Measurements from ENCODE around the gene NAB2. TPM values are rescaled to one million over a fixed set of nuclear protein-coding genes. Genes with fewer than 3 reads are reported as not detected.

Gene NAB2, protein sequence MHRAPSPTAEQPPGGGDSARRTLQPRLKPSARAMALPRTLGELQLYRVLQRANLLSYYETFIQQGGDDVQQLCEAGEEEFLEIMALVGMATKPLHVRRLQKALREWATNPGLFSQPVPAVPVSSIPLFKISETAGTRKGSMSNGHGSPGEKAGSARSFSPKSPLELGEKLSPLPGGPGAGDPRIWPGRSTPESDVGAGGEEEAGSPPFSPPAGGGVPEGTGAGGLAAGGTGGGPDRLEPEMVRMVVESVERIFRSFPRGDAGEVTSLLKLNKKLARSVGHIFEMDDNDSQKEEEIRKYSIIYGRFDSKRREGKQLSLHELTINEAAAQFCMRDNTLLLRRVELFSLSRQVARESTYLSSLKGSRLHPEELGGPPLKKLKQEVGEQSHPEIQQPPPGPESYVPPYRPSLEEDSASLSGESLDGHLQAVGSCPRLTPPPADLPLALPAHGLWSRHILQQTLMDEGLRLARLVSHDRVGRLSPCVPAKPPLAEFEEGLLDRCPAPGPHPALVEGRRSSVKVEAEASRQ
- 10 to 100 TPM; 18.4 to 19.1 TPM for total RNA-seq

DNA sequence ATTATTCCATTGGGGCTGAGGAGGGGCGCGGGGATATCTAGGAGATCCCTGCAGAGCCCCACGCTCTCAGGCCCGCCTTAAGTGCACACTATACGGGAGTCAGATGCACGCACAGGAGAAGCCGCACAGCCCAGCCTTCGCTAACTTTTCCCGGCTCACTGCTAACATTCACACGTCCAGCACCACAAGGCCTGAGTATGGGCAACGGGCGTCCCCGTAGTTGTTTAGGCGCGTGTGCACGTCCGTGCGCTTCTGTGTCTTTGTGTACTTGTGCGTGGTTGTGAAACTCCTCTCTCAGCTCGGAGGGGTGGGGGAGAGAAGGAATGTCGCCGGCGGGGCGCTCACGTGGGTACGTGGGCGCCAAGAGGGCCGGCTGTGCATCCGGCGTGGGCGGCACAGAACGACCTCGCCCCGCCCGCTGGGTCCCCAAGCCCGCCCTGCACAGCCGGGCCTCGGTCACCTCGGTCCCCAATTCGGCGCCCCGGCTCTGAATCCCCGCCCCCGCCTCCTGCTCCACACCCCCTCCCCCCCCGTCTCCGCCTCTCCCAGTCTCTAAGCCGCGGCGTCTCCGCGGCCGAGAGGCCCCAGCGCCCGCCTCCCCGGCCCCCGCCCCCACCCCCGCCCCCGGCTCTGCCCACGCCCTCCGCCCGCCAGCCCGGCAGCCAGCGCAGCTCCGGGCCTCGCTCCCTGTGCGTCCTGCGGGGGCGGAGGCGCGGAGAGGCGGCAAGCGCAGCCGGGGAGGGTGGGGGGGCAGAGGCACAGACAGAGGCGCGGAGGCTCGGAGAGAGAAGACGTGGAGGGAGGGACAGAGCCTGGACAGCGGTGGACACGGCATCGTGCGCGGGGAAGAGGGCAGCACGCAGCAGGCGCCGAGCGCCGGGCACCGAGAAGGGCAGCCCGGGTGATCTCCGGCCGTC is at the start of gene NAB2:
NAB2 (plus strand) TSS at position 761 of the 917 bp plus-strand sequence. CDS start 158 bp downstream, outside the sequence.
- Mint-ChIP-seq H3K36me3 (ENCODE audit: low read depth) (peaks cover 30% of the 10 kb centered on the region), H3K4me3 (peak within 1 kb of the TSS; percentile 91), H3K27ac (peak within 1 kb of the TSS; percentile 99), H3K9me3 (no peaks in the 10 kb centered on the region), H3K4me1 (ENCODE audit: low read depth) (peaks cover 60% of the 10 kb centered on the region), H3K27me3 (ENCODE audit: low read depth) (no peaks in the 10 kb centered on the region)
- CTCF ChIA-PET, result interaction anchor here (0.7 to 16.9 kb wide), 5 partner anchors 13 to 339 kb away, joined by 3 to 292 read pairs (median 5); partner anchors contain the start of genes NEMP1 and STAT6
- intact Hi-C loops (cut with micrococcal nuclease), result loop anchor here (1.0 to 5.0 kb wide), 8 partner anchors 10 to 451 kb away; partner anchors contain the start of genes ARHGAP9, NEMP1, PRIM1 and STAT6
- peak; percentile 92 for DNase-seq

DNA sequence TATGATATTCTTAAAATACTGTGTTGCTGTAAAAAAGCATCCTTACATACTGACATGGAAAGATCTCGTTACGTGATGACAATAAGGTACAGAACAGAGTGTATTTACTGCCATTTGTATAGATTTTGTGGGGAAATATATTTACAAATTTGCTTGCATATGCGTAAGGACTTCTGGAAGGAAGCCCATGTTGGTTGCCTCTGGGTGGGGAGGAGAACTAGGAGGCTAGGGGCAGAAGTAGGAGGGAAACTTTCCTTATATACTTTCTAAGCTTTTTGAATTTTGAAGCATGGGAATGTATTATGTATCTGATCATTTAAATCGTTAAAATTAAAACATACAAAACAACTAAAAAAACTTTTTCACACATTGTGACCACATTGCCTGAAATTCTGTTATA is 48.7 kb upstream of the NAB2 start:
- DNase-seq, result no peak
- Mint-ChIP-seq H3K4me3 (no peak overlapping the region), H3K9me3 (no peaks in the 10 kb centered on the region), H3K4me1 (ENCODE audit: low read depth) (peaks cover 10% of the 10 kb centered on the region), H3K27me3 (ENCODE audit: low read depth) (no peaks in the 10 kb centered on the region), H3K27ac (no peak overlapping the region), H3K36me3 (ENCODE audit: low read depth) (no peaks in the 10 kb centered on the region)
- CTCF ChIA-PET, result interaction anchor here (0.9 to 1.9 kb wide), 7 partner anchors 11 to 143 kb away, joined by 3 to 7 read pairs (median 4); partner anchors contain the start of genes MYO1A and STAT6
- intact Hi-C loops (cut with micrococcal nuclease), result no loop called here

DNA sequence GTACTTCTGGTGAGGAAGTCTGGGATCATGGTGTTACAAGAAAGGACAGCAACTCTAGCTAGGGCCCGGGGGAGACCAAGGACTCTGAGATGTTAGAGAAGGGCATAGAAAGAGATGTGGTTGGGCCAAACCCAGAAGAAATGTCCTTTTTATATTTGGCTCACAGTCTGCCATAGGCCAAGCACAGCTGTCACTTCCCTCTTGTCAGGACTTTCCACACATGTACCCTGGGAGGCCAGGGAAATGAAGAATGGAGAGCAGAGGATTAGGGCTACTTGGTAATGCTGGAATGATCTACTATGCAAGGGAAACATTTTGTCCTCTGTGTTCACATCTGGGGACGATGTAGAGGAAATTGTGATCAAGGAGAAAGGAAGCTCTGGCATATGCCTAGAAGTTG is 48.2 kb upstream of the NAB2 start:
- Mint-ChIP-seq H3K27ac (no peak overlapping the region), H3K9me3 (no peaks in the 10 kb centered on the region), H3K4me3 (no peak overlapping the region), H3K36me3 (ENCODE audit: low read depth) (no peaks in the 10 kb centered on the region), H3K27me3 (ENCODE audit: low read depth) (no peaks in the 10 kb centered on the region), H3K4me1 (ENCODE audit: low read depth) (peaks cover 12% of the 10 kb centered on the region)
- DNase-seq, result no peak
- intact Hi-C loops (cut with micrococcal nuclease), result no loop called here
- CTCF ChIA-PET, result interaction anchor here (0.6 to 1.9 kb wide), 10 partner anchors 10 to 201 kb away, joined by 3 to 7 read pairs (median 4); partner anchors contain the start of genes MYO1A and STAT6

DNA sequence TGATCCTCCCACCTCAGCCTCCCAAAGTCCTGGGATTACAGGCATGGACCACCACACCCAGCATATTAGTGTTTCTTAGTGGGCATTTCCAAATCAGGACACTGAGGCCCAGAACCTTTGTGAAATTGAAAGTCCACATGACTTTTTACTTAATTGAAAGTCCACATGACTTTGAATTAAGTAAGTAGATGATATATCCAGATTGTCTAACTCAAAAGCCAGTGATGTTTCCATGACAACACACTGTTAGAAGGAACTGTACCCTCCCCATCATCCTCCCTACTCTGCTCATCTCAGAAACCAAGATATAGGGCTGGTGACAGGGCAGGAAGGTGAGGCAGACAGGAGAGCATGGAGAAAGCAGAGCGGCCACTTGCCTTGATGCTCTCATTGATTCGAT is 46.2 kb upstream of the NAB2 start:
- no peak overlapping the region for H3K4me3 Mint-ChIP-seq
- H3K4me1 Mint-ChIP-seq (ENCODE audit: low read depth), result peaks cover 29% of the 10 kb centered on the region
- H3K27ac Mint-ChIP-seq, result no peak overlapping the region
- no peak for DNase-seq
- H3K27me3 Mint-ChIP-seq (ENCODE audit: low read depth), result no peaks in the 10 kb centered on the region
- no peaks in the 10 kb centered on the region for H3K36me3 Mint-ChIP-seq (ENCODE audit: low read depth)
- intact Hi-C loops (cut with micrococcal nuclease), result no loop called here
- no peaks in the 10 kb centered on the region for H3K9me3 Mint-ChIP-seq
- CTCF ChIA-PET, result interaction anchor here (0.7 to 2.2 kb wide), 4 partner anchors 10 to 69 kb away, joined by 3 to 4 read pairs (median 4); no protein-coding TSS in a partner anchor

DNA sequence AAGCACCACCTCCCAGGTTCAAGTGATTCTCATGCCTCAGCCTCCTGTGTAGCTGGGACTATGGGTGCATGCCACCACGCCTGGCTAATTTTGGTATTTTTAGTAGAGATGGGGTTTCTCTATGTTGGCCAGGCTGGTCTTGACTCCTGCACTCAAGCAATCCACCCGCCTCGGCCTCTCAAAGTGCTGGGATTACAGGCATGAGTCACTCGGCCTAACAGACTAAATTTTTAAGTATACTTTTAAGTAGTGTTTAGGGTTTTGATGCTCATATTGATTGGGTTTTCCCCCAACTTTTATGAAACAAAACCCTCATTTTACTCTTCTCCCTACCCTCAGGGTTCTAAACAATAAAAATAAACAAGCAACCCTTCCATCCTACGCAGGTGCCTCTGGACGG is 44.4 kb upstream of the NAB2 start:
- no peak overlapping the region for H3K4me3 Mint-ChIP-seq
- H3K27ac Mint-ChIP-seq, result no peak overlapping the region
- DNase-seq, result no peak
- CTCF ChIA-PET, result interaction anchor here (2.2 kb wide), 1 partner anchor 16 kb away, joined by 4 read pairs; no protein-coding TSS in a partner anchor
- no peaks in the 10 kb centered on the region for H3K9me3 Mint-ChIP-seq
- no peaks in the 10 kb centered on the region for H3K36me3 Mint-ChIP-seq (ENCODE audit: low read depth)
- H3K4me1 Mint-ChIP-seq (ENCODE audit: low read depth), result peaks cover 34% of the 10 kb centered on the region
- intact Hi-C loops (cut with micrococcal nuclease), result no loop called here
- no peaks in the 10 kb centered on the region for H3K27me3 Mint-ChIP-seq (ENCODE audit: low read depth)

DNA sequence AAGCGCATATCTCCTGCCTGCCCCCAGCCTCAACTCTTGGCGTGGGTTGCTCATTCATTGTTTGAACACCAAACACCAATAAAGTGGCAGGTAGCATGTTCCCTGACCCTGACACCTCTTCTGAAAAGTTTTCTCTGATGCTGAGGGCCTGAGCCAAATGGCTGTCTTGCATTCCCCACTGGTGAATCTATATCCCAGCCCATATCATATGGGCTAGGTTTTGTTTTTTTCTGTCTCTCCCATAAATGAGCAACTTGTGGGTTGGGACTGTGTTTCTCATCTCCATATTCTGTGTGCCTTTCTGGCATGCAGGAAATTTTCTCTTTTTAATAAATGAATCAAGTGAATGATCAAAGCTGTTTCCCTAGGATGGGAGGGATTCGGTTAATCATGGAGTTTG is 44.0 kb upstream of the NAB2 start:
- Mint-ChIP-seq H3K36me3 (ENCODE audit: low read depth) (no peaks in the 10 kb centered on the region), H3K4me3 (no peak overlapping the region), H3K27ac (no peak overlapping the region), H3K4me1 (ENCODE audit: low read depth) (peaks cover 33% of the 10 kb centered on the region), H3K27me3 (ENCODE audit: low read depth) (no peaks in the 10 kb centered on the region), H3K9me3 (no peaks in the 10 kb centered on the region)
- no peak for DNase-seq
- intact Hi-C loops (cut with micrococcal nuclease), result no loop called here
- CTCF ChIA-PET, result no interaction called here

DNA sequence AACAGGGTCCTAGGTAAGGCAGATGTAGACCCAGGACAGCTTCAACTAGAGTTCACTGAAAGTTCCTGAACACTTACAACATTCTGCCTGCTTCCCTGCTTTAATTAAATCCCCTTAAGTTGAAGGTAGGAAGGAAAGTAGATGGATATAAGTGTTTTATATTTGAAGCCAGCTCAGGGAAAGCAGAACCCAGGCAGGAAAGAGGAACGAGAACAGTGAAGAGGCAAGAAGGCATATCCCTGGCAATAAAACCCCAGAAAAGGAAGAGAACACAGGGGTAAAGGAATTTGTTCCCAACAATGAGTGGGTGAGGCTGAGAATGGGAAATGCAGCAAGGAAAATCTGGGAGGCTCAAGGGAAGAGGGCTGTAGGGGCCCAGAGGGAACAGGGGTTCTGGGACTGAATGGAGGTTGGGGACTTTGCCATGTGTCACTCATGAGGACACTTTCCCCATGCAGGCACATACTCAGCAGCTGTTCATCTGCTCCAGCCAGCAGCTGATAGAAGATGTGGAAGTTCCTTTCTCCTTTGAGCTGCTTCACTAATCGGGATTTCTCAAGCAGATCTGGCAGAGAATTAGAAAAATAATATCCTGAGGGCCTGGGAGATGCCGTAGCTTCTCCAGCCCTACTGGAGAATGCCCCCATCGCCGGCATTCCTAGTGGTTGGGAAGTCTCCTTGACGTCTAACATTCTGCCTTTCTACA is 42.7 kb upstream of the NAB2 start:
- intact Hi-C loops (cut with micrococcal nuclease), result loop anchor here (2.0 kb wide), 1 partner anchor 19 kb away; no protein-coding TSS in a partner anchor
- no peak for DNase-seq
- Mint-ChIP-seq H3K9me3 (no peaks in the 10 kb centered on the region), H3K4me1 (ENCODE audit: low read depth) (peaks cover 36% of the 10 kb centered on the region), H3K36me3 (ENCODE audit: low read depth) (no peaks in the 10 kb centered on the region), H3K27ac (no peak overlapping the region), H3K4me3 (no peak overlapping the region), H3K27me3 (ENCODE audit: low read depth) (no peaks in the 10 kb centered on the region)
- CTCF ChIA-PET, result interaction anchor here (0.7 to 1.1 kb wide), 3 partner anchors 23 to 44 kb away, joined by 3 to 5 read pairs (median 3); no protein-coding TSS in a partner anchor

DNA sequence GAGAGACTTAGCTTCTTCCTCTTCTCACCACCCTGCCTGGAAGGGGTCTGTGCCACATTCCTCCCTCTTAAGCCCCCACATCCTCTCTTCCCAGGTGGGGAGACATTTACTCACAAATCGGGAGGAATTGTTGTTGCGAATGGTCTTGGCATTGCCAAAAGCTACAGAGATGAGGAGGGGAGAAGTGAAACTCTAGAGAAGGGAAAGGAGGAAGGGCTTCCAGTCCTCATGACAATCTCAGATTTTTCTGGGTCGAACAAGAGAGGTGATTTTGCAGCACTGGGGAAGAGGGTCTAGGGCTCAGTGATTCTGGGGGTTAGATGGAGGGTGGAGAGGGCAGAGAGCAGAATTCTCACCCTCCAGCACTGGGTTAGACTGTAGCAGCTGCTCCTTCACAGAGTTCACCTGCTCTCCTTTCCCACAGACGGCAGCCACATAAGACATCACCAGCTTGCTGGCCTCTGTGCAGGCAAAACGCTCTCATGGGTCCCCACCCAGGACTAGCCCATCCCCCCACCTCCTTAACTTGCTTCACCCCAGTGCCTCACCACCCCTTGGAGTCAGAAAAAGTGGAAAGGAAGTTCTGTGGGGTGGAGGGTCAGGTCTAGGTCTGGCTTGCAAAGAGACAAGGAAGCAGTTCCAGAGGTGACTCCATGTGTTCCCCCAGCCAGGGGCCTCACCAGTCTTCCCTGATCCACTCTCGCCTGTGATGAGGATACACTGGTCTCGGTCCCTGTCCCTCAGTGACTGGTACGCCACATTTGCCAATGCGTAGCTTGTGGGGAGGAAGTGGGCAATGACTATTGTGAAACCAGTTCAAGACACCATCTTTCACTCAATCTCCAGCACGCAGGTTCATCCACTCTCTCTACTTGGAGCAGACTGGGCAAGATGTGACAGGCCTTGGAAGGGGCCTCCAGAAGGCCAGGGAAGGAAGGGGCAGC is 41.7 kb upstream of the NAB2 start:
- intact Hi-C loops (cut with micrococcal nuclease), result loop anchor here (2.0 kb wide), 1 partner anchor 20 kb away; no protein-coding TSS in a partner anchor
- Mint-ChIP-seq H3K27me3 (ENCODE audit: low read depth) (no peaks in the 10 kb centered on the region), H3K36me3 (ENCODE audit: low read depth) (no peaks in the 10 kb centered on the region), H3K4me1 (ENCODE audit: low read depth) (peaks cover 36% of the 10 kb centered on the region), H3K27ac (peak overlapping the region; percentile 25), H3K9me3 (no peaks in the 10 kb centered on the region), H3K4me3 (no peak overlapping the region)
- CTCF ChIA-PET, result interaction anchor here (0.7 to 1.7 kb wide), 7 partner anchors 13 to 65 kb away, joined by 3 to 9 read pairs (median 5); partner anchors contain the start of gene STAT6
- peak; percentile 83 for DNase-seq

DNA sequence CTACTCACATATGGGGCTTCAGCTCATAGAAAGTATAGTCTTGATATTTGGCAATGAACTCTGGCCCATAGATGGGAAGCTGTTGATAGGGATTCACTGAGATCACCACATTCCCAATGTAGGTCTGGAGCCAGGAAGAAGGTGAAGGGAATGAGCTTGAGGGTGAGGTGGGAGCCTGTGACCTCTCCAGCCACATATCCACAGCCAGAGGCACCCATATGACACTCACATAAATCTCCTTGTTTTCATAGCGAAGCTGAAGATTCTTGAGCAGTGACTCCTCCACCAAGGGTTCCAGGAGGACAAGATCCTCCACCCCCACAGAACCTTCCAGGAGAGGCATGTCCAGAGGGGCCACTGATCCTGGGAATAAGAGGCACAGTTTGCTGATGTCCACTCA is 40.9 kb upstream of the NAB2 start:
- no peaks in the 10 kb centered on the region for H3K27me3 Mint-ChIP-seq (ENCODE audit: low read depth)
- CTCF ChIA-PET, result interaction anchor here (0.6 to 1.7 kb wide), 10 partner anchors 9 to 499 kb away, joined by 3 to 9 read pairs (median 4); partner anchors contain the start of genes DCTN2 and STAT6
- no peaks in the 10 kb centered on the region for H3K9me3 Mint-ChIP-seq
- H3K36me3 Mint-ChIP-seq (ENCODE audit: low read depth), result peaks cover 2% of the 10 kb centered on the region
- peaks cover 36% of the 10 kb centered on the region for H3K4me1 Mint-ChIP-seq (ENCODE audit: low read depth)
- no peak overlapping the region for H3K4me3 Mint-ChIP-seq
- intact Hi-C loops (cut with micrococcal nuclease), result loop anchor here (2.0 kb wide), 1 partner anchor 21 kb away; no protein-coding TSS in a partner anchor
- no peak overlapping the region for H3K27ac Mint-ChIP-seq
- no peak for DNase-seq

DNA sequence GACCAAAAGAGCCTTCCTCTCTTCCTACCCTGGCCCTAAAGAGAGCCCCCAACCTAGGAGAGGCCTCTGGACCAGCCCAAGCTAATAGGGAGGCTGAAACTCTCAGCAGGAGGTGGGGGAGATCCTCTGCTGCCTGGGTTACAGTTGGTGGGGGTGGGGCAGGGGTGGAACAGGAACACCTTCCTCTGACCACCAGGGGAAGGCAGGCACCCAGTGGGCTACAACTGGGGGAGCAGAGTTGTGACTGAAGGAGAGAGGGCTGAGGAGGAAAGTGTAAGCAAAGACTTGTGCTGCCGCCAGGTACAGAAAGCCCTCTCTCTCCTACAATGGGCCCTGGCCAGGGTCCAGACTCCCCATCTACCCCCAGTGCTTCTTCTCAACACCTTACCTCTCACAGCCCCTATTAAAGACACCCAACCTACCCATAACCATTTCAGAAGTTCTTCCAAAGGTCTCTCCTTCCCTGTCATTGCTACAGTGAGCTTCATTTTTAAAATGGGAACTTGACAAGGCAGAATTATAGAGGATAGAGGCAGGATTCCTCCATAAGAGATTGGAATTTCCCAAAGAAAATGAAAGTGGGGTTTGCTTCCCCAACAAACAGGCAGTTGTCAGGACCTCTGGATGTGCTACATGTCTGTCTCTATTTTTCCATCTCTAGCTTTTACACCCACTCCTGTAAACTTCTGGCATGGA is 40.3 kb upstream of the NAB2 start:
- Mint-ChIP-seq H3K27ac (no peak overlapping the region), H3K9me3 (no peaks in the 10 kb centered on the region), H3K4me1 (ENCODE audit: low read depth) (peaks cover 36% of the 10 kb centered on the region), H3K4me3 (no peak overlapping the region), H3K36me3 (ENCODE audit: low read depth) (peaks cover 6% of the 10 kb centered on the region), H3K27me3 (ENCODE audit: low read depth) (no peaks in the 10 kb centered on the region)
- DNase-seq, result no peak
- intact Hi-C loops (cut with micrococcal nuclease), result no loop called here
- CTCF ChIA-PET, result interaction anchor here (0.6 to 1.7 kb wide), 8 partner anchors 9 to 499 kb away, joined by 3 to 9 read pairs (median 4); partner anchors contain the start of genes DCTN2 and STAT6

Data from activated naive CD4-positive, alpha-beta T cell treated with anti-CD3 and anti-CD28 coated beads for 36 hours (primary cell).